ENCODE measurements around the gene INO80B. TPM values are rescaled to one million over a fixed set of nuclear protein-coding genes. Genes with fewer than 3 reads are reported as not detected.
"Not testable (repeated sequence)": the region's sequence is repeated elsewhere in the genome, so short reads cannot be mapped to it uniquely, and the experiment has no call there.

The INO80B gene
- total RNA-seq, 1 donor: 11.7 TPM

DNA sequence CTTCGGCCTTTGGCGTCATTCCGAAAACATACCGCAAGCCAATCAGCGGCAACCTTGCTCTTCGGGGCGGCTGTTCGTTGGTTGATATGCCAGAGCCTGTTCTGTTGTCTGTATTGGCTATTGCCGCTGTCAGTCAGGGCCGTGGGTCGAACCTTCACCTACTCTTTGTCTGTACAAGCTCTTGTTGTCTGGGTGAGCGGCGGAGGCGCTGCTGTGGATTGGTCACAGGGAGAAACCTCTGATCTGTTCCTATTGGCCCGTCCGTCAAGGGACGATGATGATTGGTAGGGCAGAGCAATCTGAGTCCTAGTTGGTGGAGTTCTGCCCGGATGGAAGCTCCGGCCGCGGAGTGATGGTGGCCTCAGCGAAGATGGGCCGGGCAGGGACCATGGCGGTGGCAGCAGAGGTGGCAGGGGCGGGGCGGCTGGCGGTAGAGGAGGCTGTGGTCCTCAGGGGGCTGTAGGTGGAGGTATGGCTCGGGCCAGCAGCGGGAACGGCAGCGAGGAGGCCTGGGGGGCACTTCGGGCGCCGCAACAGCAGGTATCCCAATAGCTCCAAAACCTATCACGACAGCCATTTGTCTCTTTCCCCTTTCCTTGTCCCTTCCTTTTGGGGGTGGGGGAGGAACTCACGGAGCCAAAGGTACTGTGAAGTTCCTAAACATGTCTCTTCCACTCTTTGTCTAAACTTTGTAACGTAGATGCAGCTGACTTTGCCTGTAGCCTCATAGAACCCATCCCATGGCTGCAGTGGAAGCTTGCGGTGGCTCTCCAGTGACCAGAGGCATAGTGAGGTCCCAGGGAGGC lies 3.4 kb downstream of the INO80B start, which contains the start of gene WBP1:
Gene WBP1, plus strand, starts transcription at position 307 of the 806 bp plus-strand sequence. Its CDS starts 165 bp downstream, at position 472.
- peak; percentile 100 for DNase-seq (ENCODE audit: low read depth)

DNA sequence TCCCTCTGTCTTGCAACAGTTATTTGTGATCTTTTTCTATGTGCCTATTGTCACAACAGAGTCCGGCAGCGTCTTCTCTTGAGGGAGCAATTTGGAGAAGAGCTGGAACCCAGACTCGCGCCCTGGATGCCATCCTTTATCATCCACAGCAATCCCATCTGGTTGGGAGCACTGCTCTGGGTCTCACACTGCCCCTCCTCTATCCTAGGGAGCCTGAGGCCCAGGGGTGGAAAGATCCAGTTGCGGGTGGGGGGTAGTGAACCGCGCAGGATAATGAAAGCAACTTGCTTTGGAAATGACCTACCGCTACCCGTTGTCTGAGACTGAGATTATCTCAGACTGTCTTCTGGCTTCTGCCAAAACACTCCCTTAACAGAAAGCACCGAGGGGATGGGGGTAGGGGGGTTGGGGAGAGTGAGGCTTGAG lies 4.1 kb downstream of the INO80B start:
- peak; percentile 37 for DNase-seq (ENCODE audit: low read depth)
- H3K4me3 ChIP-seq (ENCODE audit: low read depth, low read length): peak overlapping the region; percentile 79
- TF ChIP-seq CTCF (IDR thresholded peaks at IDR 0.05; ENCODE audit: insufficient read depth, low read depth, low read length): no peak

More for the DNA sequence above, 3.4 kb downstream of the INO80B start, which contains the start of gene WBP1:
- peak within 1 kb of the TSS; percentile 79 for H3K4me3 ChIP-seq (ENCODE audit: low read depth, low read length)
- TF ChIP-seq CTCF (IDR thresholded peaks at IDR 0.05; ENCODE audit: insufficient read depth, low read depth, low read length): no peak

- DNase-seq (ENCODE audit: low read depth): not testable (repeated sequence)
- peak overlapping the region; percentile 79 for H3K4me3 ChIP-seq (ENCODE audit: low read depth, low read length)
Measured at GRCh38 chr2:74459503-74460118, 4.7 kb downstream of the INO80B start.

DNA sequence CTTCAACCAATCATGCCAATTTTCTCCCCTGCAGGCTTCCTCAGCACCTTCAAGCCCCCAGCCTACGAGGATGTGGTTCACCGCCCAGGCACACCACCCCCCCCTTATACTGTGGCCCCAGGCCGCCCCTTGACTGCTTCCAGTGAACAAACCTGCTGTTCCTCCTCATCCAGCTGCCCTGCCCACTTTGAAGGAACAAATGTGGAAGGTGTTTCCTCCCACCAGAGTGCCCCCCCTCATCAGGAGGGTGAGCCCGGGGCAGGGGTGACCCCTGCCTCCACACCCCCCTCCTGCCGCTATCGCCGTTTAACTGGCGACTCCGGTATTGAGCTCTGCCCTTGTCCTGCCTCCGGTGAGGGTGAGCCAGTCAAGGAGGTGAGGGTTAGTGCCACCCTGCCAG lies 5.3 kb downstream of the INO80B start:
- not testable (repeated sequence) for DNase-seq (ENCODE audit: low read depth); H3K4me3 ChIP-seq (ENCODE audit: low read depth, low read length)

- peak; percentile 26 for TF ChIP-seq CTCF (IDR thresholded peaks at IDR 0.05; ENCODE audit: insufficient read depth, low read depth, low read length)
- no peak for DNase-seq (ENCODE audit: low read depth)
- no peak overlapping the region for H3K4me3 ChIP-seq (ENCODE audit: low read depth, low read length)
Measured at GRCh38 chr2:74461187-74462053, 6.5 kb downstream of the INO80B start.

DNA sequence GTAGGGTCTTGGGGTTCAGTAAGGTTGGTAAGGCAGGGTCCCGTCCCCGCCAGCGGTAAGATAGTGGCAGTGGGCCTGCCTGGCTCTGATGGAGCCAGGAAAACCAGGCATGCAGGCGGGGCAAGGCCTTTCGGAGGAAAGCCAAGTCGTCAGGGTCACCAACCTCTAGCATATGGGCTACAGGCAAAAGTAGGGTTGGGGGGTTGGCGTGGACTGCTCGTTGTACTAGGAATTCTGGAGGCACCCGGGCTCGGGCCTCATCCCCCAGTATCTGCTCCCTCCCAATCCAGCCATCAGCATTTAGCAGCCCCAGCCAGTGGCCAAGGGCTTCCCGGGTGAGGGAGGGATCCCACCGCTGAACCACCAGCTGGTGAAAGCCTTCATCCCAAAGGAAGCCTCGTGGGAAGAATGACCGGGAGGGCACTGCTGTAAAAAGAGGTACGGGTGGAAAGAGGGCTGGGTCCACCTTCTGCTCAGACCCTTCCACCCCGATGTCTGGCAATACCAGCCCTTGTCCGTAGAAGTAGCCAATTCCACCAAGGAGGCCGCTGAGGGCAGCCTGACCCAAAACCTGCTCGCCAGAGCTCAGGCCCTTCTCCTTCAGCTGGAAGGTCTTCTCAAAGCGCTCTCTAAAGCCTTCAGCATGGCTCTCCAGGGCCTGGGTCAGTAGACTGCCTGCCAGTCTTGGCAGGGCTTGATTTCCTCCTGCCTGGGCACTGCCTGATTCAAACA lies 7.3 kb downstream of the INO80B start:
- no peak for TF ChIP-seq CTCF (IDR thresholded peaks at IDR 0.05; ENCODE audit: insufficient read depth, low read depth, low read length)
- no peak for DNase-seq (ENCODE audit: low read depth)

DNA sequence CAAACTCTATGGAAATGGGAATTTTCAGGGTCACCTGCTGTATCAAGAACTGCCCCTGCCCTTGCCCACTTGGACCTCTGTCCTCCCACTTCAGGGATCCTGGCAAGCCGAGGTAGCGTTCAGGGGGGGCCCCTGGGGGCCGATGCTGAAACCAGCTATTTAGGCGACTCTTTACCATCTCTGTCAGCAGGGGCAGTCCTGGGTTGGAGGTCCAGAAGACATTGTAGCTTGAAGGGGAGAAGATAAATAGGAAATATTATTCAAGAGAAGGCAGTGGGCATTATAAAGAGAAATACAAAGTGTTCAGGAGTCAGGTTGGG lies 7.9 kb downstream of the INO80B start:
- H3K4me3 ChIP-seq (ENCODE audit: low read depth, low read length): no peak overlapping the region
- no peak for DNase-seq (ENCODE audit: low read depth)
- TF ChIP-seq CTCF (IDR thresholded peaks at IDR 0.05; ENCODE audit: insufficient read depth, low read depth, low read length): no peak

More for the DNA sequence above, 7.3 kb downstream of the INO80B start:
- no peak overlapping the region for H3K4me3 ChIP-seq (ENCODE audit: low read depth, low read length)
